Testis (tissue), 3 donors: ENCODE measurements around the gene RANBP3. TPM values are rescaled to one million over a fixed set of nuclear protein-coding genes. Genes with fewer than 3 reads are reported as not detected.

Source experiments
- DNase-seq: peaks from one replicate; pipeline ENCODE4 v3.0.0-alpha.2; 2019
- H3K27ac ChIP-seq, 2 donors: fragments of 200-600 bp; sonication (generic); one replicate each; pipeline ENCODE4 v1.5.1; 2019
- H3K27me3 ChIP-seq: fragments of 200-600 bp; sonication (generic); one replicate; pipeline ENCODE4 v1.5.1; 2019
- H3K36me3 ChIP-seq: fragments of 200-600 bp; sonication (generic); one replicate; pipeline ENCODE4 v1.5.1; 2017; ENCODE audit warnings: low read depth; ENCODE audit errors: missing control alignments
- H3K4me1 ChIP-seq: fragments of 200-600 bp; sonication (generic); one replicate; pipeline ENCODE4 v1.5.1; 2019
- H3K4me3 ChIP-seq, 2 donors: fragments of 200-600 bp; sonication (generic); one replicate each; pipeline ENCODE4 v1.5.1; 2017 to 2019
- H3K9me3 ChIP-seq: fragments of 200-600 bp; sonication (generic); one replicate; pipeline ENCODE4 v1.5.1; 2017
- CTCF ChIP-seq, 3 experiments: fragments of 450-650 bp in 2 of 3; fragments of 200-600 bp in 1 of 3; sonication (generic) in 1 of 3; IDR thresholded peaks; one replicate each; pipeline ENCODE4 v1.5.1; 2016 to 2019; ENCODE audit warnings: antibody characterized with exemption in 3 of 3, mild to moderate bottlenecking in 2 of 3, moderate library complexity in 1 of 3
- POLR2A ChIP-seq: fragments of 450-650 bp; IDR thresholded peaks from one replicate; pipeline ENCODE4 v1.6.1; 2017; ENCODE audit warnings: antibody characterized with exemption, mild to moderate bottlenecking, moderate library complexity
- WGBS, 2 donors: methylation state at CpG; one replicate each; pipeline ENCODE4 v1.1.5; 2018; 5-methylcytosine and 5-hydroxymethylcytosine counted together
- intact Hi-C: fragments of 100-400 bp; cut with DNase I; formaldehyde crosslinking; loops from one replicate; pipeline ENCODE4 v1.15.1; 2023; ENCODE audit warnings: low total_unique reads
- polyA plus RNA-seq: library from polyadenylated mRNA; stranded (reverse); fragments of 350-450 nt; fragmentation: Illumina TruSeq; extraction: RNeasy Lipid Tissue Mini Kit (QIAGEN cat#74804); gene quantifications from one replicate; pipeline ENCODE4 v1.2.3, GENCODE V29; 2014; ENCODE audit warnings: low read depth, low replicate concordance; ENCODE audit not compliant: insufficient read depth
- total RNA-seq, 2 donors: library from RNA; depleted of rRNA; stranded (reverse); fragments of >200 nt; gene quantifications; one replicate each; pipeline ENCODE4 v1.2.3, GENCODE V29; 2016

The RANBP3 gene
- total and polyA plus RNA-seq, 3 donors from 2014 or later: 142 to 148 (median 145) TPM

GRCh38 chr19:5973867-5974635, 3.9 kb downstream of the RANBP3 start:
- no peaks in the 10 kb centered on the region for H3K9me3 ChIP-seq
- DNase-seq: no peak
- no peaks in the 10 kb centered on the region for H3K27me3 ChIP-seq
- 77 to 82% methylated on average over 15 of the region's 15 CpGs for WGBS, 2 donors
- intact Hi-C loops: no loop called here
- H3K36me3 ChIP-seq: no peaks in the 10 kb centered on the region
- no peak overlapping the region for H3K4me3 ChIP-seq
- H3K4me1 ChIP-seq: peaks cover 25% of the 10 kb centered on the region
- H3K27ac ChIP-seq: no peak overlapping the region
- TF ChIP-seq CTCF (IDR thresholded peaks at IDR 0.05) (no peak), POLR2A (no peak)

- H3K9me3 ChIP-seq: no peaks in the 10 kb centered on the region
- no peak overlapping the region for H3K4me3 ChIP-seq
- H3K4me1 ChIP-seq: peaks cover 25% of the 10 kb centered on the region
- H3K36me3 ChIP-seq: no peaks in the 10 kb centered on the region
- intact Hi-C loops: no loop called here
- WGBS, 2 donors: 95 to 100% methylated on average over 5 of the region's 5 CpGs
- H3K27ac ChIP-seq: no peak overlapping the region
- no peak for DNase-seq
- H3K27me3 ChIP-seq: no peaks in the 10 kb centered on the region
- no peak for TF ChIP-seq CTCF (IDR thresholded peaks at IDR 0.05)
- no peak for TF ChIP-seq POLR2A
These were observed 4.6 kb downstream of the RANBP3 start for GRCh38 chr19:5973376-5973775.

GRCh38 chr19:5972355-5972731, 5.6 kb downstream of the RANBP3 start:
- no peaks in the 10 kb centered on the region for H3K27me3 ChIP-seq
- H3K4me1 ChIP-seq: peaks cover 33% of the 10 kb centered on the region
- H3K9me3 ChIP-seq: no peaks in the 10 kb centered on the region
- no peak overlapping the region for H3K27ac ChIP-seq
- intact Hi-C loops: no loop called here
- DNase-seq: no peak
- WGBS, 2 donors: 85 to 87% methylated on average over 9 of the region's 9 CpGs
- H3K4me3 ChIP-seq: no peak overlapping the region
- no peaks in the 10 kb centered on the region for H3K36me3 ChIP-seq
- TF ChIP-seq POLR2A (no peak), CTCF (IDR thresholded peaks at IDR 0.05) (no peak)

- Histone ChIP-seq H3K27ac (no peak overlapping the region), H3K4me3 (no peak overlapping the region), H3K36me3 (no peaks in the 10 kb centered on the region), H3K9me3 (no peaks in the 10 kb centered on the region), H3K4me1 (peaks cover 28% of the 10 kb centered on the region), H3K27me3 (no peaks in the 10 kb centered on the region)
- no peak for DNase-seq
- 74 to 78% methylated on average over 2 of the region's 2 CpGs for WGBS, 2 donors
- intact Hi-C loops: no loop called here
- TF ChIP-seq CTCF (IDR thresholded peaks at IDR 0.05): no peak
- no peak for TF ChIP-seq POLR2A
These were observed 6.1 kb downstream of the RANBP3 start for GRCh38 chr19:5971714-5972354.
